Prostate gland (tissue), 2 donors: ENCODE results near the gene CHRDL1.

Experiments
- CTCF ChIP-seq, 4 experiments: fragments of 200-600 bp in 2 of 4; fragments of 450-650 bp in 2 of 4; sonication (generic) in 2 of 4; IDR thresholded peaks; 1 replicate in 3 of 4; 2 replicates in 1 of 4; pipeline ENCODE4 v1.5.1; 2016 to 2019; ENCODE audit warnings: antibody characterized with exemption in 4 of 4, mild to moderate bottlenecking in 2 of 4, moderate library complexity in 2 of 4
- POLR2A ChIP-seq: fragments of 450-650 bp; IDR thresholded peaks from one replicate; pipeline ENCODE4 v1.6.1; 2016; ENCODE audit warnings: antibody characterized with exemption, mild to moderate bottlenecking
- POLR2AphosphoS5 ChIP-seq: sonication (generic); formaldehyde crosslinking; IDR thresholded peaks from one replicate; pipeline ENCODE4 v1.6.1; 2017; ENCODE audit warnings: antibody characterized with exemption

- TF ChIP-seq CTCF (IDR thresholded peaks at IDR 0.05) (no peak), POLR2A (no peak), POLR2AphosphoS5 (no peak)
Observed at GRCh38 chrX:110699109-110699508, 96.5 kb downstream of the CHRDL1 start.
